Mesenteric fat pad (tissue), 1 donor: ENCODE data around the gene TMEM181. TPM values are rescaled to one million over a fixed set of nuclear protein-coding genes. Genes with fewer than 3 reads are reported as not detected.
"Not testable (repeated sequence)": the region's sequence is repeated elsewhere in the genome, so short reads cannot be mapped to it uniquely, and the experiment has no call there.

Source experiments
- DNase-seq: peaks from one replicate; pipeline ENCODE4 v3.0.0-alpha.2; 2020; ENCODE audit warnings: low spot score
- total RNA-seq: library from RNA; stranded (reverse); fragmentation: NEBNext Ultra II Directional; extraction: Animal tissue kit (Norgen Biotek cat#: 25700); gene quantifications from one replicate; pipeline ENCODE4 v1.2.1, GENCODE V29; 2021
- donor health status: DM: yes; HTN: yes; CAD: no.

The TMEM181 gene
- total RNA-seq, 1 donor from 2014 or later, result 27.3 TPM

DNA sequence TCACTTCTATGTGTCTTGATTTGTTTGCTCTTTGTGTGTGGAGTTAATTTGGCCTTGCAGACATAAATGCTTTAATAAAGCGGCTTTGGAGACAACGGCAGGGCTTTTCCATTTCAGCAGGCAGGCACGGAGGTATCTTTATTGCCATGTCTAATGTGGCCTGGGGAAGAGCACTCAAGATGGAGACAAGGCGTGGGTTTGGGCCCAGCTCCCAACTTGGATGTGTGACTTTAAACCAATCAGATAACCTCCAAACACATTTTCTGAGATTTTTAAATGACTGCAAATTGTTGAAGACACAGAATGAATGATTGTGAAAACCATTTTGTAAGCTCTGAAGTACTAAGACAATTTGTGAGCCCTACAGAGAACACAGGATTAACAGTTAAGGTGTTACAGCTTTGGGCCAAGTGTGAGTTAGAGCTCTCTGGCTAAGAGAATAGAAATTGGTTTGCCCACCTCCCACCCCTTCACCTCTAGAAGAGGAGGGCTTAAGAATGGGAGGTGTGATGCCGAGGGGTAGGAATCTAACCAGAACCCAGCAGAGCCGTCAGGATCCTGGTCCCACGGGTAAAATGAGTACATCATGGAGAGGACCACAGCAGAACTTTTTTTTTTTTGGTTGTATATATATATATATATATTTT, 75.7 kb downstream of the TMEM181 start:
- DNase-seq, result no peak

DNA sequence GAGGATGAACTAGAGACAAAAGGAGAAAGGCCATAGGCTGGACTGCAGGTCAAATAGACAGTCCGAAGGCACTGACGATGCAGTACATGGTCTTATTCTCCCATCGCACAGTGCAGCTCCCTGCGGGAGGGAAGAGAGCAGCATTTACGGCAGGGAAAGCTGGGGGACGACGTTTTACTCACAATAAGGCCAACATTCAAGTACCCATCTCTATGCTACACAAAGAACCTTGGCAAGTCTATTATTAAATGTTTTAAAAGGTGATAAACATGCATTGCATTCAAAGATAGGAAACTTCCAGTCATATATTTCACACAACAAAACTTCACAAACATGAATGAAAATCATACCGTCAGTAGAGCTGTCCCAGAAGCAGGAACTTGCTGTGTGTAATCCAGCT, 76.9 kb downstream of the TMEM181 start:
- no peak for DNase-seq

DNA sequence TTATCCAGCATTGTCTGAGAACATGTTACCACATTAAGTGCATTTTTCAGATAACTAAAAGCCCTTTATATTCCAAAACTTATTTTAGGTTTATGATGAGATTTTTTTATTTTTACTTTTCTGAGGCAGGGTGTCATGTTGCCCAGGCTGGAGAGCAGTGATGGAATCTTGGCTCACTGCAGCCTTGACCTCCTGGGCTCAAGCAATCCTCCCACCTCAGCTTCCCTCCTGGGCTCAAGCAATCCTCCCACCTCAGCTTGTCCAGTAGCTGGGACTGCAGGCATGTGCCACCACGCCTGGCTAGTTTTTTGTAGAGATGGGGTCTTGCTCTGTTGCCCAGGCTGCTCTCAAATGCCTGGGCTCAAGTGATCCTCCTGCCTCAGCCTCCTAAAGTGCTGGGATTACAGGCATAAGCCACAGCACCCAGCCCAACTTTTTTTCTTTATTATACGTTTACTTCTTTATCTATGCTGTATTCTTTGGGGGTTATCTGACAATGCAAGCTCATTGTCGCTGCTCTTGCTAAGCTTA, 78.5 kb downstream of the TMEM181 start:
- no peak for DNase-seq

DNA sequence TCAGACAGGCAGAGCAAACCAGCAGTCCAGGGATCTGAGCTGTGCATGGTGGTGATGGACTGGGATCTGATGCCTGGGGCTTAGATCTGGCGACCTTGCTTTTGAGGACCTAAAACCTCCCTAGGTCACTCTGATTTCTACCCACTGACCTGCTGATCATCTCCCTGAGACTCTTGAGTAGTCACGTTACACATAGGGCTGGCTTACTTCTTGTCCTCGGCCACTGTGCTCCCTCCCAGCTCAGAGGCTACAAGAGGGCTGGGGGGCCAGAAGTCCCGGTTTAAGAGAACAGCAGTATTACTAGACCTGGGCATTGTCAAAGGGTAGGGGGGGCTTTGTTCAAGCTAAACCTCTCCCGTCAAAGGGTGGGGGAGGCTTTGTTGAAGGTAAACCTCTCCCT, 79.2 kb downstream of the TMEM181 start:
- DNase-seq, result no peak

DNA sequence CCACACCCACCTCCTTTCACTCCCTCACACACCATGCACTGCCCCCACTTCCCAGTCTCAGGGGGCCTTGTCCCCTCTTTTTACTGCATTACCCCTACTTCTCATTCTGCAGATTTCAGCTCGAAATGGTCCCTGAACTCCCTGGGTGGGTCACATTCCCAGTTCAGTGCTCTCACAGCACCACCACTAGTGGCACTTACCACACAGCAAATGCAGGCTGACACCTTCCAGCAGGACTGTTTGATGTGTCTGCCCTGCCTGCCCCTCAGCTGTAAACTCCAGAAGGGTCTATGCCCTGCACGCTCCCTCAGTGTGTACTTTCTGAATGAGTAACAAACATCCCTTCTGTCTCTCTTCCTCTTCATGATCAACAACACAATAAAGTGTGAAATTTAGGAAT, 80.6 kb downstream of the TMEM181 start:
- DNase-seq, result peak; percentile 53

DNA sequence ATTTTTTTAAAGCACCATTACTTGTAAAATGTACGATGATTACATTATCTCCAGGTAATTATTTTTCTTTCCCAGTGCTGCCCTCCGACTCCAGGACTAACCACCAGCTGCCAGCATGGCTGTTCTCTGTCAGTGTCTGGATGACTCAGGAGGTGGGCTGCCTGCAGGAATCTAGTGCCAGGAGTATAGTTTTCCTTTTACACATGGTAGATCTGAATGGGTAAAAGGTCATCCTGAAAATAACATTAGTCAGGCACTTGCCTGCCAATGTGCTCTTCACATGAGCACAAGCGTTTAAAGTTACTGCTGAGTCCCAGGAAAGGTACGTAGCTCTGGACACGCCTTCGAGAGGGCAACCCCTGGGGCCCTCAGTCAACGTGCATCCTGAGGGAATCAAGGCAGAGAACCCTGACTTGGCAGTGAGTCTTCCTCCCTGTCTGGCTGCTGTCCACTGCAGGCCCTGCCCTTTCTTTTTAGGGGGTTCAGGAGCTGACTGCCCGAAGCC, 82.3 kb downstream of the TMEM181 start:
- peak; percentile 73 for DNase-seq

DNA sequence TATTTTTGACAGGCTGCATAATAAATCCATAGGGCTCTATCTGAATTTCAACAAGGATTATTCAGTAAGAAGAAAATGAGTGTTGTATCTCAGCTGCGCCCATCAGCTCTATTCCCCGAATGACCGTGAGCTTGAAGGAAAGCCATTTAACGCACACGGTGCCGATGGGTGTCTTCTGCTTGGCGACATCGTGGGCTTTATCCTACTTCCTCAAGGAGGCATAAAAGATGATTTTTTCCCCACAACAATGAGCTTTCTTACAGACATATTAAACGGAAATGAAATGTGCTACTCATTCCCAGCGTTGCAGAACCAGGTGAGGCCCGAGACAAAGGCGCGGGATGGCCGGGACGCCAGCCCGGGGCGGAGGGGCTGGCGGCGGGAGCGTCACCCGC, 83.9 kb downstream of the TMEM181 start:
- DNase-seq, result no peak

DNA sequence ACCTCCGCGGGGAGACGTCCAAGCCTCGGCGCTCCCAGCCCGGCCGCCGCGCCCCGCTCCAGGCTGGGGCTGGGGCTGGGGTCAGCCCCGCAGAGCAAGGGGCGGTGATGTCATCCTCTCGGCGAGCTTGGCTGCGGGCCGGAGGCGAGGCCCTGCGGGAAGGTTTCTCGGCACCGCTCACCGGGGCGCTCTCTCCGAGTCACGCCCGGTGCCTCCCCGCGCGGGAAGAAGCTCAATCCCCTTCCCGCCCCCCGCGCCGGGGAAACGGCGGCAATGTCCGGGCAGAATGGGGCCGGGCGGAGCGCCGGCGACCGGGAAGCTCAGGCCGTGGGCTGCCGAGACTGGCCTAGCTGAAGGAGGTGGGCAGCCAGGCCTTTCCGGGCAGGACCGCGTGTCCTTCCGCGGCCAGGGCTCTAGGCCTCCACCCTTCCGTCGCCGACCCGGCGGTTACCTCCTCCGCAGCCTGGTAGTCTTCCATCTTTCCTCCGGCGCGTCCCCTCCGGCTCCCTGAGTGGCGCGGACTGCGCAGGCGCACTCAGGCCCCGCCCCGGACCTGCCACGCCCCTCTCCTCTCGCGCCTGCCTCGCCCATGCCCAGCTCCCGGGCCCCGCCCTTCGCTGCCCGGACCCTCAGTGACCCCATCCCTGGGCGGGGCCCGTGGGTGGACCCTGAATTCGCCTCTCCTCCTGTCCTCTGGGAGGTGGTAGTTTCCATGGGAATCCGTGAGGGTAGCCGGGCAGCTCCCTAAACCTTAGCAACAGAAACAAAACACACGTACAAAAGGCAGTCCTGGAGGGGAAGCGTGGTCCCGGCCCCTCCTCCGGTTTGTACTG, 84.6 kb downstream of the TMEM181 start, which contains the start of gene DYNLT1:
Gene DYNLT1, minus strand, starts transcription at position 513 of the 833 bp plus-strand sequence. Its CDS starts 35 bp downstream, at position 478.
- peak; percentile 99 for DNase-seq

DNA sequence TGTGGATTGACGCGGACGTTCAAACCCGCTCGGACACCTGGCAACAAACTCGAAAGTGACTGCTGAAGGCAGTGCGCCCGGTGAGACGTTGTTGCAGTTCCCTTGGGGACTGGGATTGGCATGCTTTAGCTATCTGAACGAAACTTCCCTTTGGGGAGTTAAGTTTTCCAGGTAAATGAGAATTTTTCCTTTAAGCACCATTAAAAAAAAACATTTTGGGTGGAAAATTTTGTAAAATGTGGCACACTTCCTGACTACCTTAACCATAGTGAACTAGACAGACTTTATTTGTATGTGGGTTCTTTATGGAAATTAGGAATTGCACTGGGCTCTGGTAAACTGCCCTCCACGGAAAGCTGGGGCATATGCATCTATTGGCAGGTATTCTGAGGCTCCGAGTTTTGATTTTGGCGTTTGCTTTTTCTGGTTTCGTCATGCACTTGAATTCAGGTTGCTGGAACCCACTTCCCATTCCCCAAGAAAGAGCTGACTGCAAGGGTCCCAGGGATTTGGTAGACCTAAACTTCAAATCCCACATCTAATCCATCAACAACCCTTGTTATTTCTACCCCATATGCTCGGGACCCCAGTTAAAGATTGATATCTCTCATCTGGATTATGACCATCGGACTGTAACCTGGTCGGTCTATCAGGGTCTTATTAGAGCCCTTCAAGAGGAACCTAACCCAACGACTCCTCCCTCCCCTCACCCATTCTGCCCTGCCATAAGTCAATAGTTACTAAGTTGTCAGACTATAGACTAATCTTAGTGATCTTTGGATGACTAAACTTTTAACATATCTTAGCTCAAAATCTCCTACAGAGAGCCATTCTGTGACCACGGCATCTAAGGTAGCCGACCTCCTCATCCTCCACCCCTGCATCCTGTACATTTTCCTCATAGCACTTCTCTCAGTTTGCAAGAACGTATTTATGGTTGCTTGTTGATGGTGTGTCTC, 85.5 kb downstream of the TMEM181 start:
- DNase-seq, result no peak

DNA sequence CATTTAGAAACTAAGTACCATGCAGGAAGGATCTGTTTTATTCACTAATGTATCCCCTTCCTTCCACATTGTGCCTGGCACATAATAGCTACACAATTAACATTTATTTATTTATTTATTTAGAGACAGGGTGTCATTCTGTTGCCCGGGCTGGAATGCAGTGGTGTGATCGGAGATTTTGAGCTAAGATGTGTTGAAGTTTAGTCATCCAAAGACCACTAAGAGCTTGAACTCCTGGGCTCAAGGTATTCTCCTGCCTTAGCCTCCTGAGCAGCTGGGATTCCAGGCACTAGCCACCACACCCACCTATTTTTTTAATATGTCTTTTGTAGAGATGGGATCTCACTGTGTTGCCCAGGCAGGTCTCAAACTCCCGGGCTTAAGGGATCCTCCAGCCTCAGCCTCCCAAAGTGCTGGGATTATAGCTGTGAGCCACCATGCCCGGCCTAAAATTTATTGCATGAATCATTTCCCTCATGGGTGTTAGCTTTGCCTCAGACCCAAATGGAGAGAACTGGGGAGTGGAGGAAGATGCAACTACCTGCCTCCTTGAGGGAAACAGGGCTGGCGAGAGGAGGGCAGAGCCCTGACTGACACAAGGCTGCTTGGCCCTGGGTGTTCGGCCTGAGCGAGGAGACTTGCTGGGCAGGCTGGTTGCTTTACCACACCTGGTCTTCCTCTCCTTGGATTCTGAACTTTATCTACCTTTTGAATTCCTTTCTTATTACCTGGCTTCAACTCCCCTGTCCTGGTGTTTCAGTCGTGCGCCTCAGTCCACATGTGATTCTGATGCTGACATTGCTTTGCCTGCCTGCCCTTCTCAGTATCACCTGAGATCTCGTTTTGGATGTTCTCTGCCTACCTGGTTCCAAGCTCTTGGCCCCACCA, 86.4 kb downstream of the TMEM181 start:
- peak; percentile 49 for DNase-seq

DNA sequence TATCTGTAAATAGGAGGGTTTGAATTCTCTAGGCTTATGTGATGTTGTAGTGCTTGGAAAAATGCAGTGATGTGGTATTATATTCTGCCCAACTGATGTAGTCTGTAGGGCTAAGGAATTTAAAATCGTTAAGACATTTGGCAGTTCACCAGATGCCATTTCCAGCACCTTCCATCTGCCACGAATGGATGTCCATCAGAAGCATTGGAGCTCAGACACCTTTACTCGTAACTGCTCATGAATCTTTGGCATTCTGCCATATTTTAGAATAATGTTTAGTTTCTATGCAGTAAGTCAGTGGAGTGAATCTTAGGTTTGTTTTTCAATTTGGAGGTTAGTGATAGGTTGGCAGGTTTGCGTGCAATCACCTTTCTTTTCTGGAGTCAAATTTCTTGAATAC, 87.6 kb downstream of the TMEM181 start:
- no peak for DNase-seq

DNA sequence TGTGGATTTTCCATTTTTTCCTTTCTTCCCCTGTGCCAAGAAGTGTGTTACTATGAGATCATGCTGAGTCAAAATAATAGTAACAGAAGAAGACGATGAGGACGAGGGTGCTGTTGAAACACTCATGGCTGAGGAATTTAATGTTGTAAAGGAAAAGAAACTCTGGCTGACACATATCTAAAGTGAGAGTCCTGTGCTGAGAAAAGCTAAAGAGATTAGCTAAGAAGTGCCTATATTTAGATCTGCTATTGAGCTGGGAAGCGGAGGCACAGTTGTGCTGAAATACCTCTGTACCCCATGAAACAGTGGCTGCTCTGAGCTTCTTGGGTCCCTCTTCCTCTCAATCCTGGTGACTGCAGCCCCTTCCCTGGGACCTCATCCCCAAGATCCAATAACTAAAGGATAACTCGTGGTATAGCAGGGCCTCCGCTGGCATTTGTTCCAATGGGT, 88.8 kb downstream of the TMEM181 start:
- no peak for DNase-seq

DNA sequence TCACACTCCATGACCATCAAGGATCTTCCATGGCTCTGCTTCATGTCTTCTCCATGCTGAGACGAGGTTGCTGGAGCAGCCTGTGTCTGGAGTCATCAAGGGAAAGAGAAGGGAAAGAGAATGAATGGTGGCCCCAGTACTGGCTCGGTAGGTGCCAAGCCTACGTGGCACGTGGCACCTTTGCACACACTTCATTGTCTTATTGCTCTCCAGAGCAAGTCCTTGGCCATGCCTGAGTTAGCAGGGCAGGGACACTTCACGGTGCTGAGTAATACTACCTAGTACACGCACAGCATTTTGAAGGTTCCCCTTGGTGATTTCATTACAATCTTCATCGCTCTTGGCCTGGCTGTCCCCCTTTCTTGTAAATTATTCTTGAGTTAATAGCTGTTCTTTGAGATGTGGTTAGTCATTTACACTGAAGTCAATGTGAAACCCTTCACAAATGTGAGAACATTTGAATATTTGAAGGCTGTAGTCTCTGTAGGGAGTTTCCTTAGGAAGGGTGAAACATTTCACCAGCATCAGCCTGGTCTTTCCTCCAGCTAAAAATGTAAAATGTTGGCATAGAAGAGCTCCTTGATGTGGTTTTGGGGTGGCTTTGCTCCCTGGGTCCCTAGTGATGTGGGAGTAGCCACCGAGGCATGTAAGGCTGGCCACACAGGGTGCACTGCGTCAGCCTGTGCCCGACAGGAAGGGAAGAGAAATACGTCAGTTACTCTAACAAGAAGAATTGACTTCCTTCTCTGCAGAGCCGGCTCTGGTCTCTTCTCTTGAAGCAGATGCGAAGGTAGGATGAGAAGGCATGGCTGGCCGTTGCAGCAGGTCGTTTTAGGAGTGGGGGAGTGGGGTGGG, 89.6 kb downstream of the TMEM181 start, which contains the start of gene SYTL3:
Gene SYTL3, plus strand, starts transcription at position 766 of the 855 bp plus-strand sequence. CDS start 13,215 bp downstream, outside the sequence.
- DNase-seq, result peak; percentile 72

DNA sequence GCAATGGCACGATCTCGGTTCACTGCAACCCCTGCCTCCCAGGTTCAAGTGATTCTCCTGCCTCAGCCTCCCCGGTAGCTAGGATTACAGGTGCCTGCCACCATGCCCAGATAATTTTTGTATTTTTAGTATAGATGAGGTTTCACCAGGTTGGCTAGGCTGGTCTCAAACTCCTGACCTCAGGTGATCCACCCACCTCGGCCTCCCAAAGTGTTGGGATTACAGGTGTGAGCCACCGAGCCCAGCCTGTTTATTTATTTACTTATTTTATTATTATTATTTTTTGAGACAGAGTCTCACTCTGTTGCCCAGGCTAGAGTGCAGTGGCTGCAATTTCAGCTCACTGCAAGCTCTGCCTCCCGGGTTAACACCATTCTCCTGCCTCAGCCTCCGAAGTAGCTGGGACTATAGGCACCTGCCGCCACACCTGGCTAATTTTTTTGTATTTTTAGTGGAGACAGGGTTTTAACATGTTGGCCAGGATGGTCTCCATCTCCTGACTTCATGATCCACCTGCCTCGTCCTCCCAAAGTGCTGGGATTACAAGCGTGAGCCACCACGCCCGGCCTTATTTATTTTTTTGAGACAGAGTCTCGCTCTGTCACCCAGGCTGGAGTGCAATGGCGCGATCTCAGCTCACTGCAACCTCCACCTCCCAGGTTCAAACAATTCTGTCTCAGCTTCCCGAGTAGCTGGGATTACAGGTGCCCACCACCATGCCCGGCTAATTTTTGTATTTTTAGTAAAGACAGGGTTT, 92.3 kb downstream of the TMEM181 start:
- DNase-seq, result not testable (repeated sequence)

DNA sequence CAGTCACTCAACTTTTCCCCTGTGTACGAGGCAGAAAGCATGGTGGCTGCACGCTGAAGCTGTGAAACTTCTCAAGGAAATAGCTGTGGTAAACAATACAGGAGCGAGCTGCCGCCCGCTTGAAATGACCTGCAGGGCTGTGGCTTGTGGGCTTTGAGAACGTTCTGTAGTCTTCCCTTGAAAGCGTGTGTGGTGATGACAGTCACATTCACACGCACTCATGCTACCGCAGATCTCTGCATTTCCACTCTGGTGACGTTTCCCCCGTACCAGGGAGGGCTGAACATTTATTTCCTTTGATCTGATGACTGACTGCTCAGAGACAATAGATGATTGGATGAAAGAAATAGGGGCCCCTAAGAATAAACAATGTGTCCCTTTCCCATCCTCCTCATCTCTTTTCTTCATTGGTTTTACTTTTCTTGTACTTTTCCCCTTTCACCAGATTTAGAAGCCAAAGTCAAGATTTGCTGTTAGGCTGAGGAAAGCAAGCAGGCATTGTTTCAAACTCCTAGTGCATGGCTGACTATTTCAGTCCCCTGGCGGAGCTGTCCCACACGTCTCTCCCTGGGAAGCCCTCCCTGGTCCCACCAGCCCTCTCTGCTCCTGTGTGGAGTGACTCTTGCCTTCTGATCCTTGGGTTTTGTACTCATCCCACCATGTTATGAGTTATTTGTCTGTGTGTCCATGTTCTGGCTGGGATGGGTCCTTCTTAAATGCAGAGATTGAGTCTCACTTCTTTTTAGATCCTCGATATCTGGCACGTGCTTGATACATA, 93.9 kb downstream of the TMEM181 start:
- DNase-seq, result no peak

DNA sequence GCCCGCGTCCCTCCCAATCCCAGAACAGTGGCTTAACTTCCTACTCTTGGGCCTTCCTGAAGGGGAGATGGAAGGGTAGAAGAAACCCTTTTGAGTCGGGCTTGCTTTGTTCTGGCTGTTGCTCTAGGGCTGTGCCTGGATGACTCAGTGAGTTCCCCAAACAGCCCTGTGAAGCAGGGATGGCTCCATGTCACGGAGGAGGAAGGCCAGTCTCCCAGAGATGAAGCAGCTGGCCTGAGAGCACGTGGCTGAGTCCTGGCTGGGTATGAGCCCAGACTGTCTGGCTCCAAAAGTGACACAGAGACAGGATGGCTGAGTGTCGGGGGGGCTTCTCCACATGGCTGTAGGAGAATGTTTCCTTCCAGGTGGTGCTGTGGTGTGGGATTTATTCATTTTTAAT, 94.6 kb downstream of the TMEM181 start:
- no peak for DNase-seq

DNA sequence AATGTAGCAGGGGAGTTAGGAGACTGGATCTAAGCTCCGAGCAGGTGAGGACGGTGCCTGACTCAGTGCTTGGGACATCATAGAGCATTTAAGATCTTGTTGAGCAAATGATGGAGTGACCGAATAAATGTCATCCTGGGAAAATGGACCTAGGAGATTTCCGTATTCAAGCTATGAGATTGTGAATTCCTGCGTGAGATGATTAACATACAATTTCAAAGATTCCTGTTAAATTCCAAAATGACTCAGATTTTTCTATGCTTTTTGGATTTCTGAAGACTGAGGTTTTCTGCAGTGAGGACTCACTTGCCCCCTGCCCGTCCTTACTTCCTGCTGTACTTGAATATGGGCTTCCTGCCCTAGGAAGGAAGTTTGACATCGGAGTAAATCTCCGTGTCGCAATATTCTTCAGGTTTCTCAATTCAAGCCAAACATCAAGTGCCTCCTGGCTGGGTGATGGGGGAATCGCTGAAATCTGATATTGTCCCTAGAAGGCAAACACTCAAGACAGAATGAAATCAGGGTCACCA, 95.1 kb downstream of the TMEM181 start:
- DNase-seq, result no peak
